Caco-2 (cell line): ENCODE data around the gene VIPR2. TPM values are rescaled to one million over a fixed set of nuclear protein-coding genes. Genes with fewer than 3 reads are reported as not detected.

Experiments
- BruUV-seq: library from RNA; stranded (reverse); fragments of 400-500 nt; replicated peaks from 2 replicates; lab custom pipeline; 2021; lab: Mats Ljungman, UMichigan
- CTCF ChIA-PET: fragments of 300-600 bp; sonication (Branson Sonifier 250); formaldehyde crosslinking; loops from one replicate; lab custom pipeline; 2022; ENCODE audit warnings: antibody characterized with exemption; lab: Charles Lee
- POLR2A ChIA-PET: fragments of 300-600 bp; sonication (Branson Sonifier 250); formaldehyde crosslinking; loops from one replicate; lab custom pipeline; 2022; ENCODE audit warnings: antibody characterized with exemption; lab: Charles Lee
- DNase-seq, 2 experiments: peaks; one replicate each; pipeline versions ENCODE4 v3.0.0 to v3.0.0-alpha.2; 2020 to 2022
- H3K27me3 ChIP-seq: replicated peaks from 2 replicates; pipeline ENCODE4 v1.6.0; 2011; ENCODE audit warnings: low read length; ENCODE audit not compliant: control insufficient read depth, insufficient read depth
- H3K36me3 ChIP-seq: 2 replicates; pipeline ENCODE4 v1.5.1; 2011; ENCODE audit warnings: low read length; ENCODE audit not compliant: control insufficient read depth, insufficient read depth
- H3K4me1 ChIP-seq: fragments of 250-450 bp; sonication (Bioruptor Pico); 2 replicates; pipeline ENCODE4 v1.5.1; 2020; ENCODE audit warnings: mild to moderate bottlenecking
- H3K4me3 ChIP-seq: 2 replicates; pipeline ENCODE4 v1.5.1; 2011; ENCODE audit warnings: low read depth, mild to moderate bottlenecking, control low read depth, low read length
- H3K9me3 ChIP-seq: fragments of 250-450 bp; sonication (Bioruptor Pico); 2 replicates; pipeline ENCODE4 v1.5.1; 2020; ENCODE audit warnings: mild to moderate bottlenecking, moderate library complexity
- H3K27ac Mint-ChIP-seq: one replicate; pipeline ENCODE4 v1.8.0; 2022; ENCODE audit warnings: mixed read lengths; ENCODE audit not compliant: unreplicated experiment
- H3K27me3 Mint-ChIP-seq: one replicate; pipeline ENCODE4 v1.8.0; 2022; ENCODE audit warnings: mixed read lengths; ENCODE audit not compliant: insufficient read depth, unreplicated experiment
- H3K36me3 Mint-ChIP-seq: one replicate; pipeline ENCODE4 v1.8.0; 2022; ENCODE audit warnings: mild to moderate bottlenecking, mixed read lengths; ENCODE audit not compliant: insufficient read depth, unreplicated experiment
- H3K4me1 Mint-ChIP-seq: one replicate; pipeline ENCODE4 v1.8.0; 2022; ENCODE audit warnings: low read depth, mixed read lengths; ENCODE audit not compliant: unreplicated experiment
- H3K4me3 Mint-ChIP-seq: one replicate; pipeline ENCODE4 v1.8.0; 2022; ENCODE audit warnings: mild to moderate bottlenecking, moderate library complexity, mixed read lengths; ENCODE audit not compliant: unreplicated experiment
- H3K9me3 Mint-ChIP-seq: one replicate; pipeline ENCODE4 v1.8.0; 2022; ENCODE audit warnings: mixed read lengths; ENCODE audit not compliant: unreplicated experiment
- intact Hi-C: fragments of 100-400 bp; cut with micrococcal nuclease; formaldehyde crosslinking; loops from one replicate; pipeline ENCODE4 v1.10.0; 2022; ENCODE audit not compliant: unreplicated experiment
- total RNA-seq: library from RNA; stranded (reverse); gene quantifications from 2 replicates; pipeline ENCODE4 v1.2.3, GENCODE V29; 2022
- TF ChIP-seq, protein P1 (sequence below), 2 experiments: fragments of 200-600 bp in 1 of 2; IDR thresholded peaks; 1 replicate in 1 of 2; 2 replicates in 1 of 2; pipeline versions ENCODE4 v1.5.1 to v1.8.0; 2011 to 2022; ENCODE audit warnings: antibody characterized with exemption in 1 of 2, control low read depth in 1 of 2, inconsistent platforms in 1 of 2, low read depth in 1 of 2, low read length in 1 of 2, mild to moderate bottlenecking in 1 of 2, moderate library complexity in 1 of 2; ENCODE audit not compliant: insufficient read depth in 1 of 2, severe bottlenecking in 1 of 2, unreplicated experiment in 1 of 2

The VIPR2 gene
- total RNA-seq, 1 experiment from 2014 or later = not detected

DNA sequence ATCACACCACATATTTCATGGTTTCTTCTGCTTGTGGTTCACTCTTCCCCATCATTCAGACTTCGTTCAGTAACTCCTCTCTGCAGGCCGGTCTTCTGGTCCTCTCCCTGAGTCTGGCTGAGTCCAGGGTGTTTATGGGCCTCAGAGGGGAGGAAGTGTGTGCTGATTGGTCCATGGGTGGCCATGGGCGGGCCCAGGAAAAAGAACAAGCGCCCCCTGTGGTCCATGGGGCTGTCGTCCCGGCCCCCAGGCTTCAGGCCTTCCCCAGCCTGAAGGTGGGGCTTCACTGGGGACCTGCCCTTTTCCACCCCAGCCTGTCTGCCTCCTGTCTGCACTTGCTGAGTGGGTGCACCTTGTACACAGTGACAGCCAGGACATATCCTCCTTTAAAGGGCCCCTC, 123.7 kb downstream of the VIPR2 start:
- peaks cover 31% of the 10 kb centered on the region for H3K9me3 Mint-ChIP-seq
- ChIA-PET POLR2A (interaction anchor here (0.7 kb wide), 1 partner anchor 245 kb away, joined by 3 read pairs; no protein-coding TSS in a partner anchor), CTCF (no interaction called here)
- no peaks in the 10 kb centered on the region for H3K36me3 Mint-ChIP-seq
- Histone ChIP-seq H3K9me3 (0 out of 2 replicates have a peak, but pooled peaks cover 3% of the 10 kb centered on the region), H3K36me3 (no peaks in the 10 kb centered on the region), H3K4me1 (peaks cover 4% of the 10 kb centered on the region; the same call in 1 of the 2 replicates), H3K4me3 (no peak overlapping the region), H3K27me3 (no peaks in the 10 kb centered on the region)
- no peak overlapping the region for H3K4me3 Mint-ChIP-seq
- intact Hi-C loops = no loop called here
- DNase-seq = no peak
- TF ChIP-seq, protein P1, sequence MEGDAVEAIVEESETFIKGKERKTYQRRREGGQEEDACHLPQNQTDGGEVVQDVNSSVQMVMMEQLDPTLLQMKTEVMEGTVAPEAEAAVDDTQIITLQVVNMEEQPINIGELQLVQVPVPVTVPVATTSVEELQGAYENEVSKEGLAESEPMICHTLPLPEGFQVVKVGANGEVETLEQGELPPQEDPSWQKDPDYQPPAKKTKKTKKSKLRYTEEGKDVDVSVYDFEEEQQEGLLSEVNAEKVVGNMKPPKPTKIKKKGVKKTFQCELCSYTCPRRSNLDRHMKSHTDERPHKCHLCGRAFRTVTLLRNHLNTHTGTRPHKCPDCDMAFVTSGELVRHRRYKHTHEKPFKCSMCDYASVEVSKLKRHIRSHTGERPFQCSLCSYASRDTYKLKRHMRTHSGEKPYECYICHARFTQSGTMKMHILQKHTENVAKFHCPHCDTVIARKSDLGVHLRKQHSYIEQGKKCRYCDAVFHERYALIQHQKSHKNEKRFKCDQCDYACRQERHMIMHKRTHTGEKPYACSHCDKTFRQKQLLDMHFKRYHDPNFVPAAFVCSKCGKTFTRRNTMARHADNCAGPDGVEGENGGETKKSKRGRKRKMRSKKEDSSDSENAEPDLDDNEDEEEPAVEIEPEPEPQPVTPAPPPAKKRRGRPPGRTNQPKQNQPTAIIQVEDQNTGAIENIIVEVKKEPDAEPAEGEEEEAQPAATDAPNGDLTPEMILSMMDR (IDR thresholded peaks at IDR 0.05; ENCODE audit: insufficient read depth in 1 of 2, low read depth in 1 of 2, low read length in 1 of 2, severe bottlenecking in 1 of 2, unreplicated experiment in 1 of 2) = no peak
- H3K27me3 Mint-ChIP-seq = no peaks in the 10 kb centered on the region
- BruUV-seq = no TSS peak
- peaks cover 7% of the 10 kb centered on the region for H3K4me1 Mint-ChIP-seq
- H3K27ac Mint-ChIP-seq = no peak overlapping the region

DNA sequence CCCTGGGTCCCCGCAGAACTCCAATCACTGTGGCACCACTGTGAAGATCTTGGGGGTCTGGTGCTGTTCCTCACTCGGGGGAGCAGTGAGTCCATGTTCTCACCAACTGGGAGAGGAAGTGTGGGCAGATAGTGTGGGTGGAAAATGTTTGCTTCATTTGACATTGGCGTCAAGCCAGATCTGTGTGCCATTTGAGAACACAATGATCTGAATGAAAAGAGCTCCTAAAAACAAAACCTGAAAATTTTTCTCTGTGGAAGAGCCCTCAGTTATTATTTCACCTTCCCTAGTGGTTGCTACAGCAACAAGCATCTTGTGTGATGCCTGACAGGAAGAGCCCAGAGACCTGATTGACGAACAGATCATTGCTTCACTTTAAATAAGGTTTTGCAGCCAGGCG, 125.6 kb downstream of the VIPR2 start:
- ChIA-PET CTCF (no interaction called here), POLR2A (no interaction called here)
- Histone ChIP-seq H3K9me3 (0 out of 2 replicates have a peak, but pooled peaks cover 3% of the 10 kb centered on the region), H3K4me3 (no peak overlapping the region), H3K36me3 (no peaks in the 10 kb centered on the region), H3K27me3 (no peaks in the 10 kb centered on the region), H3K4me1 (peaks cover 15% of the 10 kb centered on the region)
- intact Hi-C loops = no loop called here
- BruUV-seq = no TSS peak
- Mint-ChIP-seq H3K4me1 (peaks cover 7% of the 10 kb centered on the region), H3K27ac (no peak overlapping the region), H3K27me3 (no peaks in the 10 kb centered on the region), H3K9me3 (peaks cover 24% of the 10 kb centered on the region), H3K36me3 (no peaks in the 10 kb centered on the region), H3K4me3 (no peak overlapping the region)
- TF ChIP-seq, protein P1 (IDR thresholded peaks at IDR 0.05; ENCODE audit: insufficient read depth in 1 of 2, low read depth in 1 of 2, low read length in 1 of 2, severe bottlenecking in 1 of 2, unreplicated experiment in 1 of 2) = no peak
- DNase-seq = no peak

DNA sequence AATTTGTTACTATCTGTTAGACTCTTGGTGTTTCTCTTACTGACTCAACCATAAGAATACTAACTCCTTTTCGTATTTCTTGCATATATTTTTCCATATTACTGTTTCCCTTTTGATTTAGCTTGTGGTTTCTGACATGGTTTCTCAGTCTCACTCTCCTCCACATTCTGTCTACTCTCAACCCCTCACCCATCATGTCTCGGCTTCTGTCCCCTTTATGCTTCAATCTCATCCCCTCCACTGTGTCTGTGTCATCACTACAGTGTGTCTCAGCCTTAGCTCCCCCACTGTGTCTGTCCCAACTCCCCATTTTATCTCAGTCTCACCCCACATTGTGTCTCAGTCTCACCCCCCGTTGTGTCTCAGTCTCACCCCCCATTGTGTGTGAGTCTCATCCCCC, 126.9 kb downstream of the VIPR2 start:
- DNase-seq = no peak
- BruUV-seq = no TSS peak
- Mint-ChIP-seq H3K27me3 (no peaks in the 10 kb centered on the region), H3K27ac (no peak overlapping the region), H3K4me3 (no peak overlapping the region), H3K4me1 (peaks cover 7% of the 10 kb centered on the region), H3K36me3 (no peaks in the 10 kb centered on the region), H3K9me3 (peaks cover 24% of the 10 kb centered on the region)
- POLR2A ChIA-PET = no interaction called here
- Histone ChIP-seq H3K36me3 (no peaks in the 10 kb centered on the region), H3K27me3 (no peaks in the 10 kb centered on the region), H3K4me3 (no peak overlapping the region), H3K9me3 (0 out of 2 replicates have a peak, but pooled peaks cover 3% of the 10 kb centered on the region), H3K4me1 (peaks cover 15% of the 10 kb centered on the region)
- TF ChIP-seq, protein P1 (IDR thresholded peaks at IDR 0.05; ENCODE audit: insufficient read depth in 1 of 2, low read depth in 1 of 2, low read length in 1 of 2, severe bottlenecking in 1 of 2, unreplicated experiment in 1 of 2) = no peak
- CTCF ChIA-PET = no interaction called here
- intact Hi-C loops = no loop called here
